Measurements from ENCODE around the gene ZFP92.

Gene ZFP92

GRCh38 chrX:153457827-153458466, 46.7 kb downstream of the ZFP92 start:
- no peak for TF ChIP-seq CTCF (IDR thresholded peaks at IDR 0.05)

- TF ChIP-seq CTCF (IDR thresholded peaks at IDR 0.05) = no peak
Observed at GRCh38 chrX:153458476-153458875, 47.2 kb downstream of the ZFP92 start.

GRCh38 chrX:153459986-153460385, 48.7 kb downstream of the ZFP92 start:
- no peak for TF ChIP-seq CTCF (IDR thresholded peaks at IDR 0.05)

GRCh38 chrX:153460826-153461225, 49.6 kb downstream of the ZFP92 start:
- TF ChIP-seq CTCF (IDR thresholded peaks at IDR 0.05) = peak; percentile 73

Measured in LNCAP (cell line).